K562 (cell line): Measurements from ENCODE around the gene SLCO3A1.

Experiments
- EZH2 ChIP-seq: IDR thresholded peaks from 2 replicates; pipeline ENCODE4 v1.6.1; 2012; ENCODE audit warnings: low read depth, mild to moderate bottlenecking, inconsistent platforms, low read length, borderline replicate concordance
- PML ChIP-seq: IDR thresholded peaks from 2 replicates; pipeline ENCODE4 v1.6.1; 2012; ENCODE audit warnings: low read length, inconsistent platforms
- POLR2AphosphoS5 ChIP-seq: IDR thresholded peaks from 2 replicates; pipeline ENCODE4 v1.6.1; 2011; ENCODE audit warnings: mild to moderate bottlenecking, low read depth, low read length, moderate library complexity; ENCODE audit not compliant: control insufficient read depth, insufficient read depth
- SAFB2 ChIP-seq: fragments of 200-400 bp; formaldehyde crosslinking; IDR thresholded peaks from 2 replicates; pipeline ENCODE4 v1.6.1; 2018; ENCODE audit warnings: borderline replicate concordance, low read length, low read depth, moderate library complexity; ENCODE audit not compliant: severe bottlenecking
- SPI1 ChIP-seq: IDR thresholded peaks from 2 replicates; pipeline ENCODE4 v1.6.1; 2011; ENCODE audit warnings: low read depth, low read length, control low read depth, borderline replicate concordance
- TARDBP ChIP-seq: fragments of 450-650 bp; IDR thresholded peaks from 2 replicates; pipeline ENCODE4 v1.6.1; 2016
- TCF7 ChIP-seq: sonication (generic); IDR thresholded peaks from 2 replicates; pipeline ENCODE4 v1.6.1; 2016; ENCODE audit warnings: antibody characterized with exemption, borderline replicate concordance
- ZC3H8 ChIP-seq: fragments of 450-650 bp; IDR thresholded peaks from 2 replicates; pipeline ENCODE4 v1.6.1; 2017
- ZNF165 ChIP-seq: fragments of 250-450 bp; sonication (Bioruptor Pico); IDR thresholded peaks from 2 replicates; pipeline ENCODE4 v1.4.0; 2020; ENCODE audit warnings: borderline replicate concordance
- ZNF224 ChIP-seq: sonication (generic); formaldehyde crosslinking; IDR thresholded peaks from 2 replicates; pipeline ENCODE4 v1.8.0; 2022; ENCODE audit warnings: mild to moderate bottlenecking, missing genetic modification reagents
- TF ChIP-seq, protein P1 (sequence below): IDR thresholded peaks from 2 replicates; pipeline ENCODE4 v1.6.1; 2016; ENCODE audit warnings: missing genetic modification characterization, missing compliant biosample characterization
- TF ChIP-seq, protein P2 (sequence below), 3 experiments: IDR thresholded peaks in 2 of 3; conservative IDR thresholded peaks in 1 of 3; 2 replicates each; pipeline ENCODE4 v1.5.1; 2011 to 2012; ENCODE audit warnings: low read length in 3 of 3, mild to moderate bottlenecking in 3 of 3, control low read depth in 2 of 3, improper control_type of control experiment in 1 of 3, inconsistent platforms in 1 of 3, low read depth in 1 of 3, mixed read lengths in 1 of 3, moderate library complexity in 1 of 3; ENCODE audit not compliant: insufficient read depth in 2 of 3
- TF ChIP-seq, protein P3 (sequence below): fragments of 450-650 bp; IDR thresholded peaks from 2 replicates; pipeline ENCODE4 v1.6.1; 2016; ENCODE audit warnings: low read depth

DNA sequence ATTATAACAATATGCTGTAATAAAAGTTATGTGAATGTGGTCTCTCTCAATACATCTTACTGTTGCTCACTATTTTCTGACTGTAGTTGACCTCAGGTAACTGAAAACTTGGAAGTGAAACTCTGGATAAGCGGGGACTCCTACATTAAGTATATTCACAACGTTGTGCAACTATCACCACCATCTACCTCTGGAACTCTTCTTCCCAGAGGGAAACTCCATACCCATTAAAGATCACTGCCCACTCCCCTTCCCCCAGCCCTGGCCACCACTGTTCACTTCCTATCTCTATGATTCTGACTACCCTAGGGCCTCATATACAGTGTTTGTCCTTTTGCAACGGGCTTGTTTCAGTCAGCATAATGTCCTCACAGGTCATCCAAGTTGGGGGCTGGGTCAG is 20.7 kb downstream of the SLCO3A1 start:
- TF ChIP-seq POLR2AphosphoS5, result no peak
- TF ChIP-seq PML, result no peak
- TF ChIP-seq, protein P1, sequence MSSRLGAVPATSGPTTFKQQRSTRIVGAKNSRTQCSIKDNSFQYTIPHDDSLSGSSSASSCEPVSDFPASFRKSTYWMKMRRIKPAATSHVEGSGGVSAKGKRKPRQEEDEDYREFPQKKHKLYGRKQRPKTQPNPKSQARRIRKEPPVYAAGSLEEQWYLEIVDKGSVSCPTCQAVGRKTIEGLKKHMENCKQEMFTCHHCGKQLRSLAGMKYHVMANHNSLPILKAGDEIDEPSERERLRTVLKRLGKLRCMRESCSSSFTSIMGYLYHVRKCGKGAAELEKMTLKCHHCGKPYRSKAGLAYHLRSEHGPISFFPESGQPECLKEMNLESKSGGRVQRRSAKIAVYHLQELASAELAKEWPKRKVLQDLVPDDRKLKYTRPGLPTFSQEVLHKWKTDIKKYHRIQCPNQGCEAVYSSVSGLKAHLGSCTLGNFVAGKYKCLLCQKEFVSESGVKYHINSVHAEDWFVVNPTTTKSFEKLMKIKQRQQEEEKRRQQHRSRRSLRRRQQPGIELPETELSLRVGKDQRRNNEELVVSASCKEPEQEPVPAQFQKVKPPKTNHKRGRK, result no peak
- no peak for TF ChIP-seq ZC3H8
- TF ChIP-seq, protein P2, sequence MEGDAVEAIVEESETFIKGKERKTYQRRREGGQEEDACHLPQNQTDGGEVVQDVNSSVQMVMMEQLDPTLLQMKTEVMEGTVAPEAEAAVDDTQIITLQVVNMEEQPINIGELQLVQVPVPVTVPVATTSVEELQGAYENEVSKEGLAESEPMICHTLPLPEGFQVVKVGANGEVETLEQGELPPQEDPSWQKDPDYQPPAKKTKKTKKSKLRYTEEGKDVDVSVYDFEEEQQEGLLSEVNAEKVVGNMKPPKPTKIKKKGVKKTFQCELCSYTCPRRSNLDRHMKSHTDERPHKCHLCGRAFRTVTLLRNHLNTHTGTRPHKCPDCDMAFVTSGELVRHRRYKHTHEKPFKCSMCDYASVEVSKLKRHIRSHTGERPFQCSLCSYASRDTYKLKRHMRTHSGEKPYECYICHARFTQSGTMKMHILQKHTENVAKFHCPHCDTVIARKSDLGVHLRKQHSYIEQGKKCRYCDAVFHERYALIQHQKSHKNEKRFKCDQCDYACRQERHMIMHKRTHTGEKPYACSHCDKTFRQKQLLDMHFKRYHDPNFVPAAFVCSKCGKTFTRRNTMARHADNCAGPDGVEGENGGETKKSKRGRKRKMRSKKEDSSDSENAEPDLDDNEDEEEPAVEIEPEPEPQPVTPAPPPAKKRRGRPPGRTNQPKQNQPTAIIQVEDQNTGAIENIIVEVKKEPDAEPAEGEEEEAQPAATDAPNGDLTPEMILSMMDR (IDR thresholded peaks at IDR 0.05 in 2 of 3, conservative IDR thresholded peaks at IDR 0.05 in 1 of 3; ENCODE audit: insufficient read depth in 2 of 3, low read depth in 1 of 3, low read length in 3 of 3), result no peak
- TF ChIP-seq, protein P3, sequence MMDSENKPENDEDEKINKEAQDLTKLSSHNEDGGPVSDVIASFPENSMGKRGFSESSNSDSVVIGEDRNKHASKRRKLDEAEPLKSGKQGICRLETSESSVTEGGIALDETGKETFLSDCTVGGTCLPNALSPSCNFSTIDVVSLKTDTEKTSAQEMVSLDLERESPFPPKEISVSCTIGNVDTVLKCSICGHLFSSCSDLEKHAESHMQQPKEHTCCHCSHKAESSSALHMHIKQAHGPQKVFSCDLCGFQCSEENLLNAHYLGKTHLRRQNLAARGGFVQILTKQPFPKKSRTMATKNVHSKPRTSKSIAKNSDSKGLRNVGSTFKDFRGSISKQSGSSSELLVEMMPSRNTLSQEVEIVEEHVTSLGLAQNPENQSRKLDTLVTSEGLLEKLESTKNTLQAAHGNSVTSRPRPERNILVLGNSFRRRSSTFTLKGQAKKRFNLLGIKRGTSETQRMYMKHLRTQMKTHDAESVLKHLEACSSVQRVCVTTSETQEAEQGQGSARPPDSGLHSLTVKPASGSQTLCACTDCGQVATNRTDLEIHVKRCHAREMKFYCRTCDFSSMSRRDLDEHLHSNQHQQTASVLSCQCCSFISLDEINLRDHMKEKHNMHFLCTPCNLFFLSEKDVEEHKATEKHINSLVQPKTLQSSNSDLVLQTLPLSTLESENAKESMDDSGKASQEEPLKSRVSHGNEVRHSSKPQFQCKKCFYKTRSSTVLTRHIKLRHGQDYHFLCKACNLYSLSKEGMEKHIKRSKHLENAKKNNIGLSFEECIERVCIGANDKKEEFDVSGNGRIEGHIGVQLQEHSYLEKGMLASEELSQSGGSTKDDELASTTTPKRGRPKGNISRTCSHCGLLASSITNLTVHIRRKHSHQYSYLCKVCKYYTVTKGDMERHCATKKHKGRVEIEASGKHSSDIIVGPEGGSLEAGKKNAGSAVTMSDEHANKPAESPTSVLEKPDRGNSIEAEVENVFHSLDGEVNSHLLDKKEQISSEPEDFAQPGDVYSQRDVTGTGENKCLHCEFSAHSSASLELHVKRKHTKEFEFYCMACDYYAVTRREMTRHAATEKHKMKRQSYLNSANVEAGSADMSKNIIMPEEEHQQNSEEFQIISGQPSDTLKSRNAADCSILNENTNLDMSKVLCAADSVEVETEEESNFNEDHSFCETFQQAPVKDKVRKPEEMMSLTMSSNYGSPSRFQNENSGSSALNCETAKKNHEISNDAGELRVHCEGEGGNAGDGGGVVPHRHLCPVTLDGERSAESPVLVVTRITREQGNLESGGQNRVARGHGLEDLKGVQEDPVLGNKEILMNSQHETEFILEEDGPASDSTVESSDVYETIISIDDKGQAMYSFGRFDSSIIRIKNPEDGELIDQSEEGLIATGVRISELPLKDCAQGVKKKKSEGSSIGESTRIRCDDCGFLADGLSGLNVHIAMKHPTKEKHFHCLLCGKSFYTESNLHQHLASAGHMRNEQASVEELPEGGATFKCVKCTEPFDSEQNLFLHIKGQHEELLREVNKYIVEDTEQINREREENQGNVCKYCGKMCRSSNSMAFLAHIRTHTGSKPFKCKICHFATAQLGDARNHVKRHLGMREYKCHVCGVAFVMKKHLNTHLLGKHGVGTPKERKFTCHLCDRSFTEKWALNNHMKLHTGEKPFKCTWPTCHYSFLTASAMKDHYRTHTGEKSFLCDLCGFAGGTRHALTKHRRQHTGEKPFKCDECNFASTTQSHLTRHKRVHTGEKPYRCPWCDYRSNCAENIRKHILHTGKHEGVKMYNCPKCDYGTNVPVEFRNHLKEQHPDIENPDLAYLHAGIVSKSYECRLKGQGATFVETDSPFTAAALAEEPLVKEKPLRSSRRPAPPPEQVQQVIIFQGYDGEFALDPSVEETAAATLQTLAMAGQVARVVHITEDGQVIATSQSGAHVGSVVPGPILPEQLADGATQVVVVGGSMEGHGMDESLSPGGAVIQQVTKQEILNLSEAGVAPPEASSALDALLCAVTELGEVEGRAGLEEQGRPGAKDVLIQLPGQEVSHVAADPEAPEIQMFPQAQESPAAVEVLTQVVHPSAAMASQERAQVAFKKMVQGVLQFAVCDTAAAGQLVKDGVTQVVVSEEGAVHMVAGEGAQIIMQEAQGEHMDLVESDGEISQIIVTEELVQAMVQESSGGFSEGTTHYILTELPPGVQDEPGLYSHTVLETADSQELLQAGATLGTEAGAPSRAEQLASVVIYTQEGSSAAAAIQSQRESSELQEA, result no peak
- TF ChIP-seq EZH2, result no peak
- no peak for TF ChIP-seq ZNF224 (CRISPR knock-in tag)
- no peak for TF ChIP-seq SAFB2
- TF ChIP-seq SPI1, result no peak
- TF ChIP-seq ZNF165 (CRISPR knock-in tag), result no peak
- no peak for TF ChIP-seq TCF7
- no peak for TF ChIP-seq TARDBP
